HEK293 (cell line): Measurements from ENCODE around the gene TENT4A.

Experiments
- CTCF ChIA-PET: fragments of 350-600 bp; formaldehyde crosslinking; extraction: SDS; loops from one replicate; lab custom pipeline; 2021; ENCODE audit warnings: antibody characterized with exemption; lab: Yijun Ruan, JAX
- POLR2A ChIA-PET: fragments of 300-600 bp; formaldehyde crosslinking; extraction: SDS; loops from one replicate; lab custom pipeline; 2020; ENCODE audit warnings: antibody characterized with exemption, inconsistent platforms; lab: Yijun Ruan, JAX
- H3K27ac ChIP-seq: fragments of 200-500 bp; sonication (Bioruptor generic); 2 replicates; pipeline ENCODE4 v1.5.1; 2014; ENCODE audit warnings: low read depth, low read length, control low read depth, inconsistent platforms; ENCODE audit errors: extremely low read depth
- H3K36me3 ChIP-seq, 2 experiments: fragments of 200-500 bp in 1 of 2; sonication (Bioruptor generic) in 1 of 2; 1 replicate in 1 of 2; 2 replicates in 1 of 2; pipeline ENCODE4 v1.5.1; 2014 to 2017; ENCODE audit warnings: inconsistent platforms in 2 of 2, low read length in 2 of 2; ENCODE audit not compliant: control insufficient read depth in 2 of 2, insufficient read depth in 1 of 2
- H3K4me1 ChIP-seq: fragments of 200-500 bp; sonication (Bioruptor generic); 2 replicates; pipeline ENCODE4 v1.5.1; 2014; ENCODE audit warnings: mild to moderate bottlenecking, low read length, inconsistent platforms; ENCODE audit not compliant: control insufficient read depth, insufficient read depth
- H3K4me3 ChIP-seq: 2 replicates; pipeline ENCODE4 v1.5.1; 2011; ENCODE audit warnings: low read depth, mild to moderate bottlenecking, control low read depth, low read length, moderate library complexity
- H3K9me3 ChIP-seq: fragments of 200-500 bp; sonication (Bioruptor generic); 2 replicates; pipeline ENCODE4 v1.5.1; 2014; ENCODE audit warnings: low read depth, low read length, inconsistent platforms; ENCODE audit not compliant: control insufficient read depth, insufficient read depth
- GLI4 ChIP-seq: fragments of 450-650 bp; formaldehyde crosslinking; IDR thresholded peaks from 2 replicates; pipeline ENCODE4 v1.5.1; 2016; ENCODE audit warnings: missing biosample characterization, missing genetic modification characterization
- OSR2 ChIP-seq: fragments of 450-650 bp; formaldehyde crosslinking; IDR thresholded peaks from 2 replicates; pipeline ENCODE4 v1.5.1; 2016; ENCODE audit warnings: missing biosample characterization, missing genetic modification characterization
- PRDM1 ChIP-seq: fragments of 450-650 bp; formaldehyde crosslinking; IDR thresholded peaks from 2 replicates; pipeline ENCODE4; 2016; ENCODE audit warnings: missing biosample characterization, missing genetic modification characterization
- SP2 ChIP-seq: fragments of 450-650 bp; formaldehyde crosslinking; IDR thresholded peaks from 2 replicates; pipeline ENCODE4 v1.5.1; 2016; ENCODE audit warnings: missing biosample characterization, missing genetic modification characterization
- ZBTB20 ChIP-seq: fragments of 450-650 bp; formaldehyde crosslinking; IDR thresholded peaks from 2 replicates; pipeline ENCODE4 v1.5.1; 2016; ENCODE audit warnings: missing biosample characterization, missing genetic modification characterization
- ZBTB8A ChIP-seq: fragments of 450-650 bp; formaldehyde crosslinking; IDR thresholded peaks from 2 replicates; pipeline ENCODE4 v1.5.1; 2016; ENCODE audit warnings: missing biosample characterization, missing genetic modification characterization
- ZEB2 ChIP-seq: fragments of 450-650 bp; formaldehyde crosslinking; IDR thresholded peaks from 2 replicates; pipeline ENCODE4 v1.5.1; 2016; ENCODE audit warnings: missing biosample characterization, missing genetic modification characterization
- ZFHX2 ChIP-seq: fragments of 450-650 bp; formaldehyde crosslinking; conservative IDR thresholded peaks from 2 replicates; pipeline ENCODE4 v1.5.1; 2016; ENCODE audit warnings: missing biosample characterization, missing genetic modification characterization
- ZNF146 ChIP-seq: fragments of 450-650 bp; formaldehyde crosslinking; IDR thresholded peaks from 2 replicates; pipeline ENCODE4 v1.5.1; 2016; ENCODE audit warnings: missing biosample characterization, missing genetic modification characterization
- ZNF311 ChIP-seq: fragments of 450-650 bp; formaldehyde crosslinking; IDR thresholded peaks from 2 replicates; pipeline ENCODE4 v1.5.1; 2017; ENCODE audit warnings: missing biosample characterization, missing genetic modification characterization, borderline replicate concordance
- ZNF362 ChIP-seq: fragments of 450-650 bp; formaldehyde crosslinking; IDR thresholded peaks from 2 replicates; pipeline ENCODE4 v1.5.1; 2016; ENCODE audit warnings: missing biosample characterization, missing genetic modification characterization
- ZNF426 ChIP-seq: fragments of 450-650 bp; formaldehyde crosslinking; IDR thresholded peaks from 2 replicates; pipeline ENCODE4 v1.5.1; 2017; ENCODE audit warnings: missing biosample characterization, missing genetic modification characterization, mild to moderate bottlenecking, inconsistent platforms, moderate library complexity
- ZNF600 ChIP-seq: fragments of 450-650 bp; formaldehyde crosslinking; IDR thresholded peaks from 2 replicates; pipeline ENCODE4 v1.5.1; 2016; ENCODE audit warnings: missing biosample characterization, missing genetic modification characterization
- ZNF670 ChIP-seq: fragments of 450-650 bp; formaldehyde crosslinking; IDR thresholded peaks from 2 replicates; pipeline ENCODE4 v1.5.1; 2016; ENCODE audit warnings: missing biosample characterization, missing genetic modification characterization, low read depth
- ZNF701 ChIP-seq: fragments of 450-650 bp; formaldehyde crosslinking; IDR thresholded peaks from 2 replicates; pipeline ENCODE4 v1.5.1; 2016; ENCODE audit warnings: missing biosample characterization, missing genetic modification characterization
- ZNF830 ChIP-seq: fragments of 450-650 bp; IDR thresholded peaks from 2 replicates; pipeline ENCODE4 v1.5.0; 2018; ENCODE audit warnings: missing biosample characterization, missing genetic modification characterization, low read depth, mild to moderate bottlenecking, moderate library complexity
- ZSCAN16 ChIP-seq: fragments of 450-650 bp; formaldehyde crosslinking; IDR thresholded peaks from 2 replicates; pipeline ENCODE4 v1.5.1; 2016; ENCODE audit warnings: missing biosample characterization, missing genetic modification characterization
- ZXDB ChIP-seq: fragments of 450-650 bp; formaldehyde crosslinking; IDR thresholded peaks from 2 replicates; pipeline ENCODE4 v1.5.1; 2016; ENCODE audit warnings: missing biosample characterization, missing genetic modification characterization

The TENT4A gene

DNA sequence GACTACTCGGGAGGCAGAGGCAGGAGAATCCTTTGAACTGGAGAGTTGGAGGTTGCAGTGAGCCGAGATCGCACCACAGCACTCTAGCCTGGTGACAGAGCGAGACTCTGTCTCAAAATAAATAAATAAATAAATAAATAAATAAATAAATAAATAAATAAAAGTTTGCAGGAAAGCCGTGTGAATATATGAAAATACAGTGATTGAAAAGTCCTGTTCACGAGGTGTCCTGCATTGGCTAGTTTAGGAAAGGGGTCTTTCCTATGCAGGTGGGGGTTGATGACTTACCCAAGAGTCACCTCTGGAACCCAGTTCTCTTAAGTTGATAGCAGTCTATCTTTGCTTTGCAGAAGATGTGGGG is 7.3 kb downstream of the TENT4A start (continued):
- TF ChIP-seq ZNF311 (tag by site-specific recombination): no peak
- TF ChIP-seq ZNF830 (tag by site-specific recombination): no peak
- TF ChIP-seq ZBTB8A (tag by site-specific recombination): peak; percentile 35
- no peak for TF ChIP-seq ZFHX2 (tag by site-specific recombination)
- TF ChIP-seq OSR2: no peak
- no peak for TF ChIP-seq ZSCAN16 (tag by site-specific recombination)
- TF ChIP-seq ZNF426 (tag by site-specific recombination): no peak

DNA sequence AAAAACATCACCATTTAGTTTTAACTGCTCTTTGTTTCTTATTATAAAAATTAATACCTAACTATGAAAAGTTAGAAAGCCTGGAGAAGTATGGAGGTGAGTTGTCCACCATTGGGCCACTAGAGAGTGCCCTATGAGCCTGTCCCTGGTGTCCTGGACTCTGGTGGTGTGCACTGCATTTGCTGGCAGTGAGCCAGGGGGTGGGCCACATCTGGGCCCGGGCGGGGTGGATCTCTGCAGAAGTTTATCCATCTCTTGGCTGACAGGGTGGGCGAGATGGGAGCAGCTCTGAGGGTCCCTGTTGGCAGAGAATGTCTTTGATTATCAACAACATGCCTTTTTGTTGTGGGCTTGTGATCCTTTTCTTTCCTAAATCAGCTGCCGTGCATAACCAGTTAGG is 8.2 kb downstream of the TENT4A start:
- no peak for TF ChIP-seq ZNF362 (tag by site-specific recombination)
- TF ChIP-seq ZBTB20 (tag by site-specific recombination): 0 out of 2 replicates have a peak, but pooled peaks have one; percentile 13
- no peak for TF ChIP-seq ZNF670
- no peak for TF ChIP-seq ZEB2 (tag by site-specific recombination)
- TF ChIP-seq ZNF701 (tag by site-specific recombination): no peak
- peak; percentile 76 for TF ChIP-seq ZNF600 (tag by site-specific recombination)
- TF ChIP-seq ZXDB (tag by site-specific recombination): peak; percentile 22; the same call in 1 of the 2 replicates
- TF ChIP-seq ZBTB8A (tag by site-specific recombination): peak; percentile 22; the same call in 1 of the 2 replicates
- no peak for TF ChIP-seq SP2
- ChIA-PET CTCF (interaction anchor here (1.0 kb wide), 1 partner anchor 9 kb away, joined by 3 read pairs; no protein-coding TSS in a partner anchor), POLR2A (interaction anchor here (1.9 kb wide), 1 partner anchor 88 kb away, joined by 4 read pairs; the partner anchor contains the start of genes NSUN2 and SRD5A1)
- Histone ChIP-seq H3K4me3 (no peak overlapping the region), H3K9me3 (no peaks in the 10 kb centered on the region), H3K4me1 (peaks cover 45% of the 10 kb centered on the region), H3K27ac (no peak overlapping the region; the same call in 1 of the 2 replicates), H3K36me3 (peaks cover 0 to 64% of the 10 kb centered on the region in 2 experiments; a peak in 1 of 3 replicates)

GRCh38 chr5:6722015-6722414 is 8.8 kb downstream of the TENT4A start:
- H3K27ac ChIP-seq: no peak overlapping the region
- POLR2A ChIA-PET: interaction anchor here (1.9 kb wide), 1 partner anchor 89 kb away, joined by 4 read pairs; the partner anchor contains the start of genes NSUN2 and SRD5A1
- no peaks in the 10 kb centered on the region for H3K9me3 ChIP-seq
- CTCF ChIA-PET: interaction anchor here (1.0 kb wide), 1 partner anchor 8 kb away, joined by 3 read pairs; no protein-coding TSS in a partner anchor
- H3K4me1 ChIP-seq: peaks cover 39% of the 10 kb centered on the region
- no peak overlapping the region for H3K4me3 ChIP-seq
- 0 out of 2 replicates have a peak, but pooled peaks have one; percentile 21 for TF ChIP-seq PRDM1
- no peak for TF ChIP-seq ZNF146 (tag by site-specific recombination)
- peaks cover 0 to 60% of the 10 kb centered on the region in 2 experiments; a peak in 1 of 3 replicates for H3K36me3 ChIP-seq

- peaks cover 0 to 47% of the 10 kb centered on the region in 2 experiments; a peak in 1 of 3 replicates for H3K36me3 ChIP-seq
- H3K4me1 ChIP-seq: peaks cover 44% of the 10 kb centered on the region
- POLR2A ChIA-PET: interaction anchor here (1.9 kb wide), 1 partner anchor 90 kb away, joined by 4 read pairs; the partner anchor contains the start of genes NSUN2 and SRD5A1
- H3K4me3 ChIP-seq: no peak overlapping the region
- TF ChIP-seq ZNF600 (tag by site-specific recombination): peak; percentile 25; the same call in 1 of the 2 replicates
- TF ChIP-seq GLI4 (tag by site-specific recombination): no peak
- no peak overlapping the region for H3K27ac ChIP-seq
- CTCF ChIA-PET: no interaction called here
- H3K9me3 ChIP-seq: no peaks in the 10 kb centered on the region
Measured at GRCh38 chr5:6723122-6723815, 10.0 kb downstream of the TENT4A start.
